ENCODE measurements around the gene NSG1. TPM values are rescaled to one million over a fixed set of nuclear protein-coding genes. Genes with fewer than 3 reads are reported as not detected.

Gene NSG1
- total and polyA plus RNA-seq, 2 of the 4 experiments (the other 2 are of a cell fraction), result 0.72 to 1.6 TPM

- Histone ChIP-seq H4K91ac (ENCODE audit: insufficient read depth, low read depth, low read length) (no peak overlapping the region), H2BK15ac (ENCODE audit: low read depth, low read length) (no peak overlapping the region), H4K20me1 (ENCODE audit: insufficient read depth, low read length) (no peaks in the 10 kb centered on the region), H3K9ac (ENCODE audit: low read depth, low read length) (no peak overlapping the region), H3K14ac (replicated peaks; ENCODE audit: low read depth, low read length) (no peak overlapping the region), H3K23ac (ENCODE audit: low read depth, low read length) (no peak overlapping the region), H3K9me3 (ENCODE audit: control insufficient read depth, insufficient read depth, low read length) (no peaks in the 10 kb centered on the region), H2BK5ac (ENCODE audit: low read depth, low read length, poor library complexity, severe bottlenecking) (no peak overlapping the region), H2BK20ac (ENCODE audit: low read depth, low read length) (no peak overlapping the region), H2AFZ (replicated peaks; ENCODE audit: low read length, poor library complexity) (no peak overlapping the region), H3K4me3 (ENCODE audit: insufficient read depth, low read depth, low read length) (no peak overlapping the region), H3K4ac (ENCODE audit: low read depth, low read length) (no peak overlapping the region), H3K56ac (ENCODE audit: extremely low read depth, insufficient read depth, low read length) (no peak overlapping the region), H3K4me1 (ENCODE audit: control insufficient read depth, insufficient read depth, low read length) (no peaks in the 10 kb centered on the region), H4K5ac (ENCODE audit: low read depth, low read length) (no peak overlapping the region), H3K18ac (ENCODE audit: low read depth, low read length) (no peak overlapping the region), H3K9me1 (ENCODE audit: insufficient read depth, low read length) (0 out of 2 replicates have a peak, but pooled peaks cover 4% of the 10 kb centered on the region), H3K4me2 (ENCODE audit: low read depth, low read length) (no peak overlapping the region), H2AK5ac (ENCODE audit: low read depth, low read length) (no peak overlapping the region), H4K8ac (ENCODE audit: low read depth in 2 of 2, low read length in 2 of 2) (no peak overlapping the region), H3K27me3 (ENCODE audit: control insufficient read depth, insufficient read depth, low read length) (no peaks in the 10 kb centered on the region), H3K27ac (ENCODE audit: insufficient read depth, low read length) (no peak overlapping the region), H3K36me3 (ENCODE audit: control insufficient read depth, insufficient read depth, low read length) (peaks cover 48% of the 10 kb centered on the region), H3K79me1 (ENCODE audit: low read depth in 1 of 2, low read length in 2 of 2) (no peaks in the 10 kb centered on the region), H2AK9ac (replicated peaks; ENCODE audit: low read depth, low read length, poor library complexity) (no peak overlapping the region), H2BK120ac (ENCODE audit: low read depth, low read length) (no peak overlapping the region)
- no TSS peak for BruUV-seq (replicated peaks)
- DNase-seq, result no peak
- CTCF ChIA-PET, result interaction anchor here (1.5 kb wide), 1 partner anchor 24 kb away, joined by 3 read pairs; no protein-coding TSS in a partner anchor
- dilution Hi-C loops (cut with HindIII; ENCODE audit: low sequenced_read_pairs, unreplicated experiment) (no loop called here), in situ Hi-C loops (cut with MboI; ENCODE audit: low sequenced_read_pairs) (no loop called here), intact Hi-C loops (cut with micrococcal nuclease) (no loop called here)
- no peak for ATAC-seq (ENCODE audit: low read depth)
- 98% methylated on average over 6 of the region's 12 CpGs; no CpG with 5 or more reads in 1 of the 2 experiments for WGBS, 2 experiments (ENCODE audit: extremely low coverage in 2 of 2, insufficient read length in 1 of 2)
- TF ChIP-seq SMC3 (IDR thresholded peaks at IDR 0.05; ENCODE audit: low read depth, low read length), result no peak
- TF ChIP-seq CEBPB (IDR thresholded peaks at IDR 0.05; ENCODE audit: low read depth, low read length), result no peak
- no peak for TF ChIP-seq ELK1 (IDR thresholded peaks at IDR 0.05; ENCODE audit: borderline replicate concordance, low read depth, low read length)
- TF ChIP-seq FOS (IDR thresholded peaks at IDR 0.05; ENCODE audit: low read depth, low read length), result no peak
- no peak for TF ChIP-seq USF2 (IDR thresholded peaks at IDR 0.05; ENCODE audit: low read depth, low read length)
- TF ChIP-seq RAD21 (IDR thresholded peaks at IDR 0.05; ENCODE audit: low read length), result no peak
- TF ChIP-seq MAFK (IDR thresholded peaks at IDR 0.05; ENCODE audit: low read depth, low read length), result no peak
- no peak for TF ChIP-seq MAZ (IDR thresholded peaks at IDR 0.05; ENCODE audit: borderline replicate concordance, low read depth, low read length)
- no peak for TF ChIP-seq MXI1 (IDR thresholded peaks at IDR 0.05; ENCODE audit: borderline replicate concordance, low read depth, low read length)
- TF ChIP-seq, protein P1, sequence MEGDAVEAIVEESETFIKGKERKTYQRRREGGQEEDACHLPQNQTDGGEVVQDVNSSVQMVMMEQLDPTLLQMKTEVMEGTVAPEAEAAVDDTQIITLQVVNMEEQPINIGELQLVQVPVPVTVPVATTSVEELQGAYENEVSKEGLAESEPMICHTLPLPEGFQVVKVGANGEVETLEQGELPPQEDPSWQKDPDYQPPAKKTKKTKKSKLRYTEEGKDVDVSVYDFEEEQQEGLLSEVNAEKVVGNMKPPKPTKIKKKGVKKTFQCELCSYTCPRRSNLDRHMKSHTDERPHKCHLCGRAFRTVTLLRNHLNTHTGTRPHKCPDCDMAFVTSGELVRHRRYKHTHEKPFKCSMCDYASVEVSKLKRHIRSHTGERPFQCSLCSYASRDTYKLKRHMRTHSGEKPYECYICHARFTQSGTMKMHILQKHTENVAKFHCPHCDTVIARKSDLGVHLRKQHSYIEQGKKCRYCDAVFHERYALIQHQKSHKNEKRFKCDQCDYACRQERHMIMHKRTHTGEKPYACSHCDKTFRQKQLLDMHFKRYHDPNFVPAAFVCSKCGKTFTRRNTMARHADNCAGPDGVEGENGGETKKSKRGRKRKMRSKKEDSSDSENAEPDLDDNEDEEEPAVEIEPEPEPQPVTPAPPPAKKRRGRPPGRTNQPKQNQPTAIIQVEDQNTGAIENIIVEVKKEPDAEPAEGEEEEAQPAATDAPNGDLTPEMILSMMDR (conservative IDR thresholded peaks at IDR 0.05; ENCODE audit: low read depth, low read length), result no peak
- TF ChIP-seq RFX5 (IDR thresholded peaks at IDR 0.05; ENCODE audit: low read depth, low read length), result no peak
- TF ChIP-seq BHLHE40 (IDR thresholded peaks at IDR 0.05; ENCODE audit: low read depth, low read length), result no peak
- TF ChIP-seq CHD1 (IDR thresholded peaks at IDR 0.05; ENCODE audit: low read depth, low read length), result no peak
- TF ChIP-seq NFE2L2 (IDR thresholded peaks at IDR 0.05; ENCODE audit: low read depth, low read length), result no peak
- TF ChIP-seq POLR2A (IDR thresholded peaks at IDR 0.05; ENCODE audit: low read depth, low read length), result no peak
- POLR2A ChIA-PET (ENCODE audit: unreplicated experiment), result no interaction called here
Observed at GRCh38 chr4:4419896-4420295, 33.0 kb downstream of the NSG1 start.
